Panc1 (cell line): ENCODE results near the gene NPR1. TPM values are rescaled to one million over a fixed set of nuclear protein-coding genes. Genes with fewer than 3 reads are reported as not detected.

ENCODE experiments used
- ATAC-seq: fragments of 200-7000 bp; cut with Tn5 transposase; 2 replicates; pipeline ENCODE4 v1.9.1; 2020; ENCODE audit warnings: mild to moderate bottlenecking, moderate library complexity
- BruUV-seq: library from RNA; stranded (reverse); fragments of 400-500 nt; replicated peaks from 2 replicates; lab custom pipeline; 2021; lab: Mats Ljungman, UMichigan
- CTCF ChIA-PET: fragments of 300-600 bp; sonication (Branson Sonifier 250); formaldehyde crosslinking; loops from one replicate; lab custom pipeline; 2022; ENCODE audit warnings: antibody characterized with exemption; lab: Charles Lee
- POLR2A ChIA-PET: fragments of 300-600 bp; sonication (Branson Sonifier 250); formaldehyde crosslinking; loops from one replicate; lab custom pipeline; 2022; ENCODE audit warnings: antibody characterized with exemption; lab: Charles Lee
- DNase-seq: peaks from one replicate; pipeline ENCODE4 v3.0.0-alpha.2; 2010; ENCODE audit warnings: low read depth, low spot score
- H3K27ac ChIP-seq: 2 replicates; pipeline ENCODE4 v1.5.1; 2011; ENCODE audit warnings: mild to moderate bottlenecking, low read length, inconsistent platforms
- H3K27me3 ChIP-seq: fragments of 200-500 bp; sonication (Bioruptor generic); 2 replicates; pipeline ENCODE4 v1.6.0; 2014; ENCODE audit warnings: low read length, inconsistent platforms; ENCODE audit not compliant: control insufficient read depth, insufficient read depth
- H3K36me3 ChIP-seq: fragments of 200-500 bp; sonication (Bioruptor generic); 2 replicates; pipeline ENCODE4 v1.5.1; 2014; ENCODE audit warnings: inconsistent platforms, mild to moderate bottlenecking, low read length, moderate library complexity; ENCODE audit not compliant: control insufficient read depth, insufficient read depth
- H3K4me1 ChIP-seq: 2 replicates; pipeline ENCODE4 v1.5.1; 2011; ENCODE audit warnings: inconsistent platforms, mild to moderate bottlenecking, low read length, moderate library complexity; ENCODE audit not compliant: control insufficient read depth, insufficient read depth
- H3K4me3 ChIP-seq, 2 experiments: 2 replicates each; pipeline ENCODE4 v1.5.1; 2011 to 2012; ENCODE audit warnings: low read depth in 2 of 2, low read length in 2 of 2, mild to moderate bottlenecking in 2 of 2, inconsistent platforms in 1 of 2, moderate library complexity in 1 of 2
- H3K9me3 ChIP-seq: fragments of 200-500 bp; sonication (Bioruptor generic); 2 replicates; pipeline ENCODE4 v1.5.1; 2014; ENCODE audit warnings: low read depth, mild to moderate bottlenecking, inconsistent platforms, low read length, moderate library complexity; ENCODE audit not compliant: control insufficient read depth, insufficient read depth
- POLR2AphosphoS5 ChIP-seq: IDR thresholded peaks from 2 replicates; pipeline ENCODE4 v1.6.1; 2012; ENCODE audit warnings: mild to moderate bottlenecking, low read depth, low read length, moderate library complexity
- REST ChIP-seq, 2 experiments: IDR thresholded peaks; 2 replicates each; pipeline ENCODE4 v1.6.1; 2011 to 2012; ENCODE audit warnings: low read depth in 2 of 2, control low read depth in 1 of 2, low read length in 1 of 2, mild to moderate bottlenecking in 1 of 2, moderate library complexity in 1 of 2; ENCODE audit not compliant: insufficient read depth in 1 of 2
- SIN3A ChIP-seq: IDR thresholded peaks from 2 replicates; pipeline ENCODE4 v1.6.1; 2012; ENCODE audit warnings: low read depth, mild to moderate bottlenecking, low read length, moderate library complexity, borderline replicate concordance; ENCODE audit not compliant: insufficient read depth
- TCF7L2 ChIP-seq: IDR thresholded peaks from 2 replicates; pipeline ENCODE4 v1.6.1; 2011; ENCODE audit warnings: mild to moderate bottlenecking, low read depth, low read length, inconsistent platforms
- in situ Hi-C: cut with HindIII; loops from 2 replicates; pipeline ENCODE4 v1.10.0; 2016; ENCODE audit warnings: low sequenced_read_pairs, low pct_unique_long_range_greater_than_20kb
- intact Hi-C: fragments of 100-400 bp; cut with micrococcal nuclease; formaldehyde crosslinking; loops from one replicate; pipeline ENCODE4 v1.10.0; 2022; ENCODE audit not compliant: unreplicated experiment
- total RNA-seq: library from RNA; stranded (reverse); gene quantifications from one replicate; pipeline ENCODE4 v1.2.1, GENCODE V29; 2021; ENCODE audit not compliant: unreplicated experiment
- TF ChIP-seq, protein P1 (sequence below): fragments of 450-650 bp; IDR thresholded peaks from 2 replicates; pipeline ENCODE4 v1.5.1; 2017; ENCODE audit warnings: mild to moderate bottlenecking

The NPR1 gene
- total RNA-seq, 1 experiment from 2014 or later: 0.36 TPM

- Histone ChIP-seq H3K4me3 (peak overlapping the region; percentile 69 to 84), H3K27me3 (no peaks in the 10 kb centered on the region), H3K4me1 (peaks cover 11% of the 10 kb centered on the region; the same call in 1 of the 2 replicates), H3K9me3 (no peaks in the 10 kb centered on the region), H3K27ac (peak overlapping the region; percentile 88), H3K36me3 (peaks cover 23% of the 10 kb centered on the region)
- BruUV-seq: no TSS peak
- intact Hi-C loops (loop anchor here (10.0 kb wide), 1 partner anchor 84 kb away; no protein-coding TSS in a partner anchor), in situ Hi-C loops (no loop called here)
- ChIA-PET CTCF (no interaction called here), POLR2A (no interaction called here)
- ATAC-seq (peak; percentile 1; the same call in 1 of the 2 replicates), DNase-seq (no peak)
- TF ChIP-seq, protein P1, sequence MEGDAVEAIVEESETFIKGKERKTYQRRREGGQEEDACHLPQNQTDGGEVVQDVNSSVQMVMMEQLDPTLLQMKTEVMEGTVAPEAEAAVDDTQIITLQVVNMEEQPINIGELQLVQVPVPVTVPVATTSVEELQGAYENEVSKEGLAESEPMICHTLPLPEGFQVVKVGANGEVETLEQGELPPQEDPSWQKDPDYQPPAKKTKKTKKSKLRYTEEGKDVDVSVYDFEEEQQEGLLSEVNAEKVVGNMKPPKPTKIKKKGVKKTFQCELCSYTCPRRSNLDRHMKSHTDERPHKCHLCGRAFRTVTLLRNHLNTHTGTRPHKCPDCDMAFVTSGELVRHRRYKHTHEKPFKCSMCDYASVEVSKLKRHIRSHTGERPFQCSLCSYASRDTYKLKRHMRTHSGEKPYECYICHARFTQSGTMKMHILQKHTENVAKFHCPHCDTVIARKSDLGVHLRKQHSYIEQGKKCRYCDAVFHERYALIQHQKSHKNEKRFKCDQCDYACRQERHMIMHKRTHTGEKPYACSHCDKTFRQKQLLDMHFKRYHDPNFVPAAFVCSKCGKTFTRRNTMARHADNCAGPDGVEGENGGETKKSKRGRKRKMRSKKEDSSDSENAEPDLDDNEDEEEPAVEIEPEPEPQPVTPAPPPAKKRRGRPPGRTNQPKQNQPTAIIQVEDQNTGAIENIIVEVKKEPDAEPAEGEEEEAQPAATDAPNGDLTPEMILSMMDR: no peak
- TF ChIP-seq POLR2AphosphoS5 (no peak), SIN3A (no peak), TCF7L2 (no peak)
Measured at GRCh38 chr1:153659175-153659534, 19.3 kb upstream of the NPR1 start.

DNA sequence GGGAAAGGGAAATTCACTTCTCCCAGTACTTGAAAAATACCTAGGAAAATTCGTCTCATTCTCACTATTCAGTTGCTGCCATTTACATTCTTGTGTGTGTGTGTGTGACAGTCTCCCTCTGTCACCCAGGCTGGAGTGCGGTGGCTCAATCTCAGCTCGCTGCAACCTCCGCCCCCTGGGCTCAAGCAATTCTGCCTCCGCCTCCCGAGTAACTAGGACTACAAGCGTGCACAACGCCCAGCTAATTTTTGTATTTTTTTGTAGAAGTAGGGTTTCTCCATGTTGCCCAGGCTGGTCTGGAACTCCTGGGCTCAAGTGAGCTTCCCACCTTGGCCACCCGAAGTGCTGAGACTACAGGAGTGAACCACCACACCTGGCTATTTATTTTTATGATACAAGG is 18.8 kb upstream of the NPR1 start:
- BruUV-seq: TSS peak; percentile 89
- intact Hi-C loops: loop anchor here (5.0 to 10.0 kb wide), 2 partner anchors 85 to 152 kb away; no protein-coding TSS in a partner anchor
- ChIA-PET CTCF (no interaction called here), POLR2A (no interaction called here)
- no peaks in the 10 kb centered on the region for H3K9me3 ChIP-seq
- in situ Hi-C loops: no loop called here
- peaks cover 11% of the 10 kb centered on the region; the same call in 1 of the 2 replicates for H3K4me1 ChIP-seq
- no peaks in the 10 kb centered on the region for H3K27me3 ChIP-seq
- H3K36me3 ChIP-seq: peaks cover 28% of the 10 kb centered on the region
- TF ChIP-seq REST (IDR thresholded peaks at IDR 0.05; ENCODE audit: insufficient read depth in 1 of 2, low read depth in 2 of 2, low read length in 1 of 2) (no peak), SIN3A (no peak), TCF7L2 (no peak), POLR2AphosphoS5 (no peak)
- TF ChIP-seq, protein P1: no peak
- ATAC-seq (no peak), DNase-seq (no peak)
- peak overlapping the region; percentile 69 to 84 for H3K4me3 ChIP-seq
- peak overlapping the region; percentile 88 for H3K27ac ChIP-seq
